Measurements from ENCODE around the gene RMI2. TPM values are rescaled to one million over a fixed set of nuclear protein-coding genes. Genes with fewer than 3 reads are reported as not detected.

Gene RMI2
- total RNA-seq, 4 donors from 2014 or later = 0.34 to 1.9 (median 0.66) TPM; not detected in 1

- TF ChIP-seq CTCF (IDR thresholded peaks at IDR 0.05; ENCODE audit: low read depth) = no peak
Measured at GRCh38 chr16:11312718-11313492, 32.4 kb upstream of the RMI2 start.

- TF ChIP-seq CTCF (IDR thresholded peaks at IDR 0.05; ENCODE audit: low read depth) = no peak
Measured at GRCh38 chr16:11313493-11314308, 31.6 kb upstream of the RMI2 start.

GRCh38 chr16:11314309-11314894 is 30.9 kb upstream of the RMI2 start:
- TF ChIP-seq CTCF (IDR thresholded peaks at IDR 0.05; ENCODE audit: low read depth) = no peak

- TF ChIP-seq CTCF (IDR thresholded peaks at IDR 0.05; ENCODE audit: low read depth) = no peak
Measured at GRCh38 chr16:11315510-11315909, 29.7 kb upstream of the RMI2 start.

GRCh38 chr16:11316331-11317015 is 28.8 kb upstream of the RMI2 start:
- no peak for TF ChIP-seq CTCF (IDR thresholded peaks at IDR 0.05; ENCODE audit: low read depth)

GRCh38 chr16:11318817-11319216 is 26.4 kb upstream of the RMI2 start:
- TF ChIP-seq CTCF (IDR thresholded peaks at IDR 0.05; ENCODE audit: low read depth) = no peak

Measured in subcutaneous adipose tissue (tissue), 4 donors.